Stimulated activated CD4-positive, alpha-beta T cell treated with anti-CD3 and anti-CD28 coated beads, Interleukin-4, amount 100 ng/mL, for 4 hours (primary cell): Measurements from ENCODE around the gene SRP54.
A peak's percentile ranks its signal among the peaks of the same experiment; 100 is the strongest.
"Not testable (repeated sequence)": the region's sequence is repeated elsewhere in the genome, so short reads cannot be mapped to it uniquely, and the experiment has no call there.

Experiments used
- DNase-seq, 2 experiments: peaks; one replicate each; pipeline ENCODE4 v3.0.0-alpha.2; 2020

The SRP54 gene

DNA sequence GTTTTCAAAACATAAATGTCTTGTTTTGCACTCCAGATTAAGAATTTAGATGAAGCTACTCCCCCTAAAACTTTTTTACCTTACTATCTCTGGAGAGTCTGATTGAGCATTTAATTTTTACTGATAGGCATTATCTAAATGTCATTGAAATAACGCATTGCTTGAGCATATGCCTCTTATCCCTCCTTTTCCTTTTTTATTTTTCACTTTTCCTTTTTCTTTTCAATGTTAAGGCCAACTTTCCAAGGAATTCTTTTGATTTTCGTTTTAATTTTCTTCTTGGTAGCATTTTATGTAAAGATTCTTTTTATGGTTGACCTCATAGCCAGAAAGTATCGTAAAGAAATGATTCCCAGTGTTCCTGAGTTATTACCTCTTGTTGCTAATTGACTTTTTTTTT, 2.9 kb downstream of the SRP54 start:
- DNase-seq = no peak

DNA sequence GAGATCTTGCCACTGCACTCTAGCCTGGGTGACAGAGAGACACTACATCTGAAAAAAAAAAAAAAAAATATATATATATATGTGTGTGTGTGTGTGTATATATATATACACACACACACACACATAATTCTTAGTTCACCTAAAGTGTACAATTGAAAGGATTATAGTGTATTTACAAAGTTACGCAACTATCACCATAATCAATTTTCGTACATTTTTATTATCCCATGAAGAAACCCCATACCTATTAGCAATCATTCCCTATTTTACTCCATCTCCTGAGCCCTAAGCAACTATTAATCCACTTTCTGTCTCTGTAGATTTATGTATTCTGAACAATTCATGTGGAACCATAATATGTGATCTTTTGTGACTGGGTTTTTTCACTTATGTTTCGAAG, 4.4 kb downstream of the SRP54 start:
- no peak for DNase-seq

DNA sequence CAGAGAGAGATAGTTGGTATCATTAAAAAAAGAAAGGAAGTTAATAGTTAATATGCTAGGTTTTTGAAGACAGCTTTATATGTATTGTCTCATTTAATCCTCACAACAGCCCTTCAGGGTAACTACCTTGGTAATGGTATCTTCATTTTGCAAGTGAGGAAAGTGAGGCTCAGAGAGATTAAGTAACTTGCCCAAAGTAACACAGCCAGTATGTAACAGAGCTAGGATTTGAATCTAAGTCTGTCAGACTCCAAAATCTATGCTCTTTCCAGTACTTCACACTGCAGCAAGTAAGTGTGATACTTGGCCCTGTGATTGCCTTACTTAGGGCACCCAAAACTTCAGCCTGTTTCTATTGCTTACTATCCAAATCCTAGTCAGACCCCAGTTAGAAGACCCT, 7.0 kb downstream of the SRP54 start:
- no peak for DNase-seq

DNA sequence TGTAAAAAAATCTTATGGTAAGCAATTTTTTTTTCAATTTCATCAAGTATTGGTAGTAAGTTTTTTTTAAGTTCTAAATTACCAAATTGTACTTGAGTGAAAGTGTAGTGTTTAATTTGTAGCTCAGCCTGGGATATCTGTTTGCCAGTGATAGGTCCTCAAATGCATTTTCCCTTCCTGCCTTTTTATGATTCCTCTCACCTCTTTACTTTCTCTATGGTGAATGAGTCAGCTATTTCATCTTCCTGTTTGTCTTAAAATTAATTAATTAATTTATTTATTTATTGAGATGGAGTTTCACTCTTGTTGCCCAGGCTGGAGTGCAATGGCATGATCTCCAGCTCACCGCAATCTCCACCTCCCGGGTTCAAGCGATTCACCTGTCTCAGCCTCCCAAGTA, 10.6 kb downstream of the SRP54 start:
- no peak for DNase-seq

DNA sequence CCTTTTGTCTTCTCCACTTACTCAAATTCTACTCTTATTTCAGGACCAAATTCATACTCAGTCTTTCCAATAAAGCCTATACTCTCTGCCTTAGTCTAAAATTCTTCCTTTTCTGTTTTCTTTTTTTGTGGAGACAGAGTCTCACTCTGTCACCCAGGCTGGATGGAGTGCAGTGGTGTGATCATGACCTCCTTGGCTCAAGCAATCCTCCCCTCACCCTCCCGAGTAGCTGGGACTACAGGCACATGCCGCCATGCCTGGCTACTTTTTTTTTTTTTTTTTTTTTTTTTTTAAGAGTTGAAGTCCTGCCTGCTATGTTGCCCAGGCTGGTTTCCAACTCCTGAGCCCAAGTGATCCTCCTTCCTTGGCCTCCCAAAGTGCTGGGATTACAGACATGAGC, 11.9 kb downstream of the SRP54 start:
- DNase-seq = no peak

DNA sequence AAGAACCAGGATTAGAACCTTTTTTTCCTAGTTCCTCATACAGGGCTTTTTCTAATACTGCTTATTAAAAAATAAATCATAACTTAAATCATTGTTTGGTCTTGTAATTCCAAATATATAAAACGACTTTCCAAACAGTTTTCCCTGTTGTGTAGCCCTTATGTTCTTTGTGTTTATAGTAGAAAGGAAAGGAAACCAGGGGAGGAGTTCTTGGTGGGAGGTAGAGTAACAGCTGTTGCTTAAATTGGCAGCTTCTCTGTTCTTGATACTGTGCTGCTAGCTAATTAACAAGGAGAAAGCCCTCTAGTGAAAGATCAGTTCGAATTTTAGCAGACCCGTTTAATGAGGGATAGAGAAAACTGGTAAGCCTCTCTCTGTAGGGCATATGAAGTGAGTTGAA, 15.0 kb downstream of the SRP54 start:
- no peak for DNase-seq

DNA sequence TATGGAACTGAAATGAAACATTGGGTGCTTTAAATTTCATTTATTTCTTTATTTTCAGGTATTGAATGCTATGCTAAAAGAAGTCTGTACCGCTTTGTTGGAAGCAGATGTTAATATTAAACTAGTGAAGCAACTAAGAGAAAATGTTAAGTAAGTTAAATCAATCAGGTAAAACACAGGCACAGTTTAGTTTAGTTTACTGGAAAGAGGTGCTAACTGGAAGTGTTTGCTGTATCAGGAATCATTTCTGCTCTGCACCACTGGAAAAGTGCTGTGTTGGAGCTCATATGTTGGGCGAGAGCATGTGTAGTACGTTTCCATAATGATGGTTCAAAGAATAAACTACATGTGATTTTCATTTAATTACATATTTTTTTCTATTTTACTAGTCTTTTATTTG, 16.7 kb downstream of the SRP54 start:
- DNase-seq = no peak

DNA sequence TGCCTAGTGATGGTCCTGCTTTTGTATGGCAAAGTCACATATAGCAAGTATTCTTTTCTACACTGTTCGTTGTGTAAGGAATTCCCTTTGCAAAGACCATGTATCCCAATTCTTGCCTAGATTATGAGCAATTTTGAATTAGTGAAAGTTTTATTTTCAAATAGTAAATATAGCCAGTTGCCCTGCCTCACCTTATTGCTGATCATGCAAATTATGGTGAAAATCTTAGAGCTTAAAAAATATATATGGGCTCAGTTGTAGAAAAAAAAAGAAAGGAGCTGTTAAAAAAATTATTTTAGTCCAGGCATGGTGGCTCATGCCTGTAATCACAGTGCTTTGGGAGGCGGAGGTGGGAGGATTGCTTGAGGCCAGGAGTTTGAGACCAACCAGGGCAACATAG, 18.8 kb downstream of the SRP54 start:
- DNase-seq = no peak

DNA sequence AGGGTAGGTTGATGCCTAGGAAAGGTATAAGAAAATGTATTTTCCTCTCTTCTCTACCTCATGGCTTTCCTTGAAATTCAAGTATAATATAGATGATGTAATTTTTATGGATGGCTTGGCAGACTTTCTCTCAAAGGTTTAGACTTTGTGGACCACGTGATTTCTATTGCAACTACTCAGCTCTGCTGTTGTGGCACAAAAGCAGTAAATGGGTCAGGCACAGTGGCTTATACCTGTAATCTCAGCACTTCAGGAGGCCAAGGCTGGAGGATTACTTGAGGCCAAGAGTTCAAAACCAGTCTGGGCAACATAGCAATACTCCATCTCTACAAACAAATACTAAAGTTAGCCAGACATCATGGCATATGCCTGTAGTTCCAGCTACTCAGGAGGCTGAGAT, 22.0 kb downstream of the SRP54 start:
- DNase-seq = no peak

DNA sequence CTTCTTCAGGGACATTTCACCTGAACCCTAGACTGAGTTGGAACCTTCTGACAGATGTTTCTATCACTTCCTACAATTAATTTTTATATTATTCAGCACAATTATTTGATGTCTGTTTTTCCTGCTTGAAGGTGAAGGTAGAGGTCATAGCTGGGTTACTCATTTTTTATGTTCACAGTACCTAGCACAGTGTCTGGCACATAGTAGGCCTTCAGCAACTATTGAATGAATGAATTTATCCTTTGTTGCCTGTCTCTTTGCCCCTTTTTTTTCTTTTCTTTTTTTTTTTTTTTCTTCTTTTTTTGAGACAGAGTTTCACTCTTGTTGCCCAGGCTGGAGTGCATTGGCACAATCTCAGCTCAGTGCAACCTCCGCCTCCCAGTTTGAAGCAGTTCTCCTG, 33.8 kb downstream of the SRP54 start:
- DNase-seq = no peak

DNA sequence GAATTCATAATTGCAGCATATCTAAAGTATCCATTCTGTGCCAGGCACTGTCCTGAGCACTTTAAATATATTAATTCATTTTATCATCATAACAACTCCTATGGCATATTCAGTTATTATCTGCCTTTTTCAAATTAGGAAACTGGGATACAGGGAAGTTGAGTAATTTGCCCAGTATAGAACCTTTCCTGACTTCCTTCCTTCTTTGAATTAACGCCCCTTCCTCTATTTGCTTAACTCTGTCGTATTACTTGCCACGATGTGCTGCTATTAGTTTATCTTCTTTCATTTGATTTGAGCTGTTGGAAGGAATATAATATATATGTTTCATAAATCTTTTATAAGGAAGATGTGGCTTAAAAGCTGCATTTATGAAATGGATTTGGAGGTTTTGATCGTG, 37.9 kb downstream of the SRP54 start:
- no peak for DNase-seq

DNA sequence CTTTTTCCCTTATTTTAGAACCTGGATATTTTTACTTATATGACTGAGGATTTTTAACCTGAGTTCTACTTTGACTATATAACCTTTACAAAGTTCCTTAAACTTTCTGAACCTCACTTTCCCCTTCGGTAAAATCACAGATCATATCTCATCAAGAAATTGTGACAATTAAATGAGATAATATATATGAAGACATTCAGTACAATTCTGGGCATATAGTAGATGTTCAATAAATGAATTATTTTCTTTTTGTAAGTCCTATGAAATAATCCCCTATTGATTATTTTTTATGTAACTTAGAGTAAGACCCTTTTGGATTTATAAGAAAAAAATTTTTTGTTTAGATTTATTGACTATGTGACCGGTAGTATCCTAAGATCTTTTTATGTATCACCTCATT, 45.6 kb downstream of the SRP54 start:
- no peak for DNase-seq

DNA sequence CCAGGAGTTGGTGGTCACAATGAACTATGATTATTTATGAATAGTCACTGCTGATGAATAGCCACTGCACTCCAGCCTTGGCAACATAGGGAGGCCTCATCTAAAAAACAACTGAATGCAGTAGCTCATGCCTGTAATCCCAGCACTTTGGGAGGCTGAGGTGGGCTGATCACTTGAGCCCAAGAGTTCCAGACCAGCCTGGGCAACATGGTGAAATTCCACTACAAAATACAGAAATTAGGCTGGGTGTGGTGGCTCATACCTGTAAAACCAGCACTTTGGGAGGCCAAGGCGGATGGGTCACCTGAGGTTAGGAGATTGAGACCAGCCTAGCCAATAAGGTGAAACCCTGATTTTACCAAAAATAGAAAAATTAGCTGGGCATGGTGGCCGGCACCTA, 49.8 kb downstream of the SRP54 start:
- no peak for DNase-seq

DNA sequence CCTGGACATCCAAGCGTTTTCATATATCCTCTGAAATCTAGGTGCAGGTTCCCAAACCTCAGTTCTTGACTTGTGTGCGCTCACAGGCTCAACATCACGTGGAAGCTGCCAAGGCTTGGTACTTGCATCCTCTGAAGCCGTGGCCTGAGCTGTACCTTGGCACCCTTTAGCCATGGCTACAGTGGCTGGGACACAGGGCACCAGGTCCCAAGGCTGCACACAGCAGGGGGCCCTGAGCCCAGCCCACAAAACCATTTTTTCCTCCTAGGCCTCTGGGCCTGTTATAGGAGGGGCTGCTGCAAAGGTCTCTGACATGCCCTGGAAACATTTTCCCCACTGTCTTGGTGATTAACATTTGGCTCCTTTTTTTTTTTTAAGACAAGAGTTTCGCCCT, 51.6 kb downstream of the SRP54 start:
- no peak for DNase-seq

DNA sequence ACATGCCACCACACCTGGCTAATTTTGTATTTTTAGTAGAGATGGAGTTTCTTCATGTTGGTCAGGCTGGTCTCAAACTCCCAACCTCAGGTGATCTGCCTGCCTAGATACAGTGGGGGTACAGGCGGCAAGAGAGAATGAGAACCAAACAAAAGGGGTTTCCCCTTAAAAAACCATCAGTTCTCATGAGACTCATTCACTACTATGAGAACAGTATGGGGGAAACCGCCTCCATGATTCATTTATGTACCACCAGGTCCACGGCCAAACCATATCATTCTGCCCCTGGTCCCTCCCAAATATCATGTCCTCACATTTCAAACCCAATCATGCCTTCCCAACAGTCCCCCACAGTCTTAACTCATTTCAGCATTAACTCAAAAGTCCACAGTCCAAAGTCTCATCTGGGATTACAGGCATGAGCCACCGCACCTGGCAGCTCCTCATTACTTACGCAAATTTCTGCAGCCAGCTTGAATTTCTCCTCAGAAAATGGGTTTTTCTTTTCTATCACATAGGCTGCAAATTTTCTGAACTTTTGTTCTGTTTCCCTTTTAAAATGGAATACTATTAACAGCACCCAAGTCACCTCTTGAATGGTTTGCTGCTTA, 52.3 kb downstream of the SRP54 start:
- DNase-seq = not testable (repeated sequence)

DNA sequence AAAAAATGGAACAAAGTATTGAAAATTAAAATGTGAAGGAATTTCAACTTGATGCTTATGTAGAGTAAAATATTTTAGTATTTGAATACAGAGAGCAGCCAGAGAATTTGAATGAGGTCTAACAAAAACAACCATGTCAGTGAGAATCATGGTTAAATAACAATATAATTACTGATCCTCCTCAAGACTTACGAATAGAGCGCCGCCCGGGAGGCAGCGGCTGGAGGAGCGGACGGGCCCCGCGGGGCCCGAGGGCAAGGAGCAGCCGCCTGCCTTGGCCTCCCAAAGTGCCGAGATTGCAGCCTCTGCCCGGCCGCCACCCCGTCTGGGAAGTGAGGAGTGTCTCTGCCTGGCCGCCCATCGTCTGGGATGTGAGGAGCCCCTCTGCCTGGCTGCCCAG, 55.5 kb downstream of the SRP54 start:
- not testable (repeated sequence) for DNase-seq

DNA sequence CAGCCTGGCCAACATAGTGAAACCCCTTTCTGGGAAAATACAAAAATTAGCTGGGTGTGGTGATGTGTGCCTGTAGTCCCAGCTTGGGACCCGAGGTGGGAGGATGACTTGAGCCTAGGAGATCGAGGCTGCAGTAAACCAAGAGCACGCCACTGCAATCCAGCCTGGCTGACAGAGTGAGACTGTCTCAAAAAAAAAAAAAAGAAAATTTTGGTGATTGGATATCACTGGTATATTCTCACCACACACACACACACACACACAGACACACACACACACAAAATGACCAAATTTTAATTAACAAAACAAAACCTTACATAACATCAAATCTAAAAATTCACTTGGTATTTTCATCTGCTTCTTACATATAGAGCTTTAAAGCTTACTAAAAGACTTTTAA, 59.8 kb downstream of the SRP54 start:
- DNase-seq = no peak

DNA sequence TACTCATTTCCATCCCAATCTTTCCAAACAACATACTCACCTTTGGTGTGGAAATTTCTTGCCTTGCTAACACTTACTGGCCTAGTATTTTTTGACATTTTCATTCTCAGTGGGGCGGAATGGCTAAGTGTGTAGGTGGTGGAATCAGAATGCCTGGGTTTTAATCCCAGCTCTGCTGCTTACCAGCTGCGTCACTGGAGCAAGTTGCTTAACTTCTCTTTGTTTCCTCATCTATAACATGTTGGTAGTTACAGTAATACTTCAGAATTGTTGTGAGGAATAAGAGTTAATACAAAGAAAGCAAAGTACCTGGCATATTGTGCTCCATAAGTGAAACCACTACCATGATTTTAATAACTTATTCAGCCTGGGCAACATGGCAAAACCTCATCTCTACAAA, 60.3 kb downstream of the SRP54 start:
- DNase-seq = no peak

DNA sequence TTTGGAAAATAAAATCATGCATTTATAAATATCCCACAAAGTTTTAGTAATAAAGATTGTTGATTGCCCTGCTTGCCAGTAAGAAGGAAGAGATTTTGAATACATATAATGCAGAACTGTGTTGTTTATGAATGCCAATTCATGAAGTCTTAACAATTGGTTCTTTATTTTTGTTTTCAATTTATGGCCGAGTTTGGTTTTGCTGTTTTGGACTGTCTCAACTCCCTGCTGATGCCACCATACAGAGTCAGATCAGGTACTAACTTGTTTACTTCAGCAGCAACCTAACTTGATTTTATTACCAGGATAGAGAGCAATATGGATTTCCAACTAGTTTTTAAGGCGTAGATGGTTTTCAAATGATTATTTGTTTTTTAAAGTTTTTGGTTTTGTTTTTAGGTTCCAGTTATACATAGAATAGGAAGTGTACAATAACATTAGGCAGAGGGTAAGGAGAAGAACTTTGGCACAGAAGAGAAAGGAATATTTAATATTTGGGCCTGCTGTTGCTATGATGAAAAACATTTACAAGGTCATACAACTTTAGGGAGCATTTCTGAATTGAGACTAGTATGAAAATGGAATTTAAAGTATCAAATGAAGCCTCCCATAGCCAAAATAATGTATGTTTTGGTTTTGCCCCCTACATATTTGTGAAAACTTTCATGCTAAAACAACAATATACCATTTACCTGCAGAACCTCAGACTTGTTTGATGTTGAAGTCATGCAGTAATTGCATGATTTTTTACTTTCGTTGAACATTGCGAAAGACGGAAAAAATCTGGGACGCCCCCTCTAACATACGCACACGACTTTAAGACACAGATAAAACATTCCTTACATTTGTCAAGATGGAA, 62.4 kb downstream of the SRP54 start:
- DNase-seq = no peak

DNA sequence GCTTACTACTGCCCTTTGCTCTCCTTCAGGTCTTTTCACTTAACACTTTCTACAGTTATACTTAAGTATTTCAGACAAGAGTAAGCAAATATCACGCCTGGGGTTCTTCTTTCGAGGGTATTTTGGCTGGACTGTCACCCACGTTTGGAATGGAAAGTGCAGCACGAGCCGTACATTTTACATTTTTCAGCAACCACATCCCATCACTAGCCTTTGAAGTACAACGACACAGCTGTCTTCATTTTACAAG, 62.9 kb downstream of the SRP54 start:
- no peak for DNase-seq

DNA sequence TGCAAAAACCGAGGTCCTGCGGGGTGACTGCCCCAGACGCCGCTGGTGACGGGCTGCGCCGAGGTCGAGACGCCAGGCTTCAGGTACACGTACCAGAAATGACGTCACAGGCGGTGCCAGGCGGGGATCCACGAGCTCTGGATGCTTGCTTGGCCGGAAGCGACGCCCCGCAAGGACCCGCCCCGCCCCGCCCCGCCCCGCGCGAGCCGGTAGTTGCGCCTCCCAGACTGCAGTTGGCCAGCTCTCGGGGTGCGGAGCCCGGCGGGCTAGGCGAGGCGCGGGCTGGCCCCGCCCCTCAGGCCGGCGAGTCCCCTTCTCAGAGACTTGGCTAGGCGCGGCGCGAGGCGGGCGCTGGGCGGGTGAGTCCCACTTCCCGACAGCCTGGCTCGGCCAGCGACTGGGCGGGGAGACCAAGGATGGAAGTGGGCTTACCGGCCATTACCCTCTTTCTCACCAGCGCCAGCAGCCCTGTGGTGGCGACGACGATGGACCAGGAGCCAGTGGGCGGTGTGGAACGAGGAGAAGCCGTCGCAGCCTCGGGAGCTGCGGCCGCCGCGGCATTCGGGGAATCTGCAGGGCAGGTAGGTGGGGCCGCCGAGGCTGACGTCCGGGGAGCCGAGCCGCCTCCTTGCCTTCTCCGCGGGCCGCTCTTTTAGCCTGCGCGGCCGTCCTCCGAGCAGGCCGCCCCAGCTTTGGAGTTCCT, 63.4 kb downstream of the SRP54 start, which contains the start of gene FAM177A1:
Gene FAM177A1, plus strand, starts transcription at position 225 of the 703 bp plus-strand sequence. Its CDS starts 192 bp downstream, at position 417.
- DNase-seq = peak; percentile 97 to 98

DNA sequence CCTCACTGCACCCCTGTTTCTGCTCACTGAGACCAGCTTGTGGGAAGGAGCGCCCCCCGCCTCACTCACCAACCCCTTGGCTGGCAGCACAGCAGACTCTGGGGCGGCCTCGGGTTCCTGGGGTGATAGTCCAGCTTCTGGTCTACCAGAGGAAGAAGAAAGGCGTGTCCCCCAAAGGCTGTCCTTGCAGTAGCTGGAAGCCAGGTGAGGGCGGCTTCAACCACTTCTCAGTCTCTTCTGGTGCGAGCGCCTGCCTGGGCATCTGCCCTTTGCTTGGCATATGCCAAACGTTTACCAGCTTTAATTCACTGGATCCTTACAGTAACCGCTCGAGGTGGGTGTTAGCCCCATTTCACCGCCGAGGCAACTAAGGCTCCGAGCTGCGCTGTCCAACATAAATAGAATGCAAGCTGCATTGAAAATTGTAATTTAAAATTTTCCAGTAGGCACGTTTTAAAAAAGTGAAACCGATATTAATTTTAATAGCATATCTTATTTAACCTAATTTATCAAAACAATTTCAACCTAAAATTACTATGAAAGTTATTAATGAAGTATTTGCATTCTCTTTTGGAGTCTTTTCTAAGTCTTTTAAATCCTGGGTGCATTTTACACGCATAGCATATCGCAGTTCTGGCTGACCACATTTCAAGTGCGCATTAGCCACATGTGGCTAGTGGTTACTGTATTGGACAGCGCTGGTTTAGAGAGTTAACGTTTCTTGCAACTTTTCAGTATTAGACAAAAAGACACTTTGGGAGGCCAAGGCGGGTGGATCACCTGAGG, 64.2 kb downstream of the SRP54 start:
- DNase-seq = no peak

DNA sequence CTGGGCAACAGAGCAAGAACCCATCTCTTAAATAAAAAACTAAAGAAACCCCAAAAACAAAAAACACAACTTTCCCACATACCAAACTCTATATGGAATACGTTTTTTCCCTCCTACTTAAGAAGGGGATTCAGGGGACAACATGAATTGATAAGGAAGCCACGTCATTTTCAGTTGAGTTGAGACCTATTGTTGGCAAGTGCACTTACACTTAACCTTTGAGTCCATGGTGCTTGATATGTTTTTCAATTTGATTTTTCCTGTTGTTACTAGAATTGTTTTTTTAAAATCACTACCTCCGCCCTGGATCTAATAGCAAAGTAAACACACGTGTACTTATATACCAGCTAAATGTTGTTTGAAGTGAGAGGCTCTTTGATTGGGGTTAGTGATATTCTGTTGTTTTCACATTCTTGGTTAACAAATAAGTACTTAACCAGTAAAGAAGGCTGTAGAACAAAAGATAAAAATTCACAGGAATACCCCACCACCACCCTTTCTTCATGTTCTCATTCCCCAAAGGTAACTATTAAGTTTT, 65.3 kb downstream of the SRP54 start:
- no peak for DNase-seq
